Vagina (tissue), 2 donors: Measurements from ENCODE around the gene CRYGD.

Source experiments
- CTCF ChIP-seq, 3 experiments: fragments of 450-650 bp in 2 of 3; fragments of 200-600 bp in 1 of 3; sonication (generic) in 1 of 3; IDR thresholded peaks; one replicate each; pipeline ENCODE4 v1.5.1; 2017 to 2019; ENCODE audit warnings: antibody characterized with exemption in 3 of 3, mild to moderate bottlenecking in 2 of 3, moderate library complexity in 2 of 3
- POLR2A ChIP-seq, 2 donors: fragments of 450-650 bp; IDR thresholded peaks; one replicate each; pipeline ENCODE4 v1.6.1; 2017; ENCODE audit warnings: antibody characterized with exemption in 2 of 2, mild to moderate bottlenecking in 2 of 2, moderate library complexity in 2 of 2
- POLR2AphosphoS5 ChIP-seq, 2 donors: sonication (generic); formaldehyde crosslinking; IDR thresholded peaks; one replicate each; pipeline ENCODE4 v1.9.0; 2017; ENCODE audit warnings: antibody characterized with exemption in 2 of 2, mild to moderate bottlenecking in 2 of 2, low read depth in 1 of 2; ENCODE audit not compliant: insufficient read depth in 1 of 2

GRCh38 chr2:208099682-208100470 lies 24.4 kb downstream of the CRYGD start:
- TF ChIP-seq POLR2A (IDR thresholded peaks at IDR 0.05) (no peak), POLR2AphosphoS5 (IDR thresholded peaks at IDR 0.05; ENCODE audit: insufficient read depth in 1 of 2, low read depth in 1 of 2) (no peak), CTCF (IDR thresholded peaks at IDR 0.05) (no peak)
